PC-9 (cell line): ENCODE results near the gene PODXL2. TPM values are rescaled to one million over a fixed set of nuclear protein-coding genes. Genes with fewer than 3 reads are reported as not detected.

Experiments
- BruUV-seq: library from RNA; stranded (reverse); fragments of 400-500 nt; replicated peaks from 2 replicates; lab custom pipeline; 2021; lab: Mats Ljungman, UMichigan
- CTCF ChIA-PET: fragments of 300-600 bp; sonication (Branson Sonifier 250); formaldehyde crosslinking; loops from one replicate; lab custom pipeline; 2022; ENCODE audit warnings: antibody characterized with exemption; lab: Charles Lee
- POLR2A ChIA-PET: fragments of 300-600 bp; sonication (Branson Sonifier 250); formaldehyde crosslinking; loops from one replicate; lab custom pipeline; 2022; ENCODE audit warnings: antibody characterized with exemption; ENCODE audit not compliant: unreplicated experiment; lab: Charles Lee
- DNase-seq, 2 experiments: peaks; one replicate each; pipeline versions ENCODE4 v3.0.0 to v3.0.0-alpha.2; 2015 to 2022; ENCODE audit warnings: mixed read lengths in 1 of 2
- H2AFZ ChIP-seq: fragments of 200-600 bp; sonication (generic); 2 replicates; pipeline ENCODE4 v1.8.1; 2017; ENCODE audit warnings: antibody characterized with exemption
- H3F3A ChIP-seq: fragments of 200-600 bp; sonication (generic); 2 replicates; pipeline ENCODE4 v1.8.1; 2017; ENCODE audit warnings: antibody characterized with exemption, mild to moderate bottlenecking, low read depth; ENCODE audit not compliant: insufficient read depth
- H3K27ac ChIP-seq: fragments of 200-600 bp; sonication (generic); 2 replicates; pipeline ENCODE4 v1.6.1; 2016; ENCODE audit warnings: mixed run types
- H3K27me3 ChIP-seq: fragments of 200-600 bp; sonication (generic); 2 replicates; pipeline ENCODE4 v1.6.1; 2016; ENCODE audit warnings: low read depth, mixed run types; ENCODE audit not compliant: insufficient read depth
- H3K36me3 ChIP-seq: fragments of 200-600 bp; sonication (generic); 2 replicates; pipeline ENCODE4 v1.6.1; 2016; ENCODE audit warnings: low read depth, mixed run types
- H3K4me1 ChIP-seq: fragments of 200-600 bp; sonication (generic); replicated peaks from 2 replicates; pipeline ENCODE4 v1.6.1; 2016; ENCODE audit warnings: mixed run types; ENCODE audit not compliant: insufficient read depth
- H3K4me2 ChIP-seq: fragments of 200-600 bp; sonication (generic); 2 replicates; pipeline ENCODE4 v1.6.1; 2017; ENCODE audit warnings: mixed run types
- H3K4me3 ChIP-seq: fragments of 200-600 bp; sonication (generic); 2 replicates; pipeline ENCODE4 v1.6.1; 2016; ENCODE audit warnings: mixed run types
- H3K79me2 ChIP-seq: fragments of 200-600 bp; sonication (generic); 2 replicates; pipeline ENCODE4 v1.6.1; 2017; ENCODE audit warnings: low read depth, mixed run types
- H3K9me2 ChIP-seq: fragments of 200-600 bp; sonication (generic); 2 replicates; pipeline ENCODE4 v1.8.1; 2017; ENCODE audit warnings: mild to moderate bottlenecking; ENCODE audit not compliant: insufficient read depth
- H3K9me3 ChIP-seq: fragments of 200-600 bp; sonication (generic); 2 replicates; pipeline ENCODE4 v1.8.1; 2016; ENCODE audit warnings: low read depth; ENCODE audit not compliant: insufficient read depth
- H4K20me1 ChIP-seq: fragments of 200-600 bp; sonication (generic); 2 replicates; pipeline ENCODE4 v1.8.1; 2017; ENCODE audit not compliant: insufficient read depth
- EZH2 ChIP-seq: fragments of 200-600 bp; sonication (generic); IDR thresholded peaks from 2 replicates; pipeline ENCODE4 v1.8.0; 2017; ENCODE audit warnings: antibody characterized with exemption, low read depth
- intact Hi-C: fragments of 100-400 bp; cut with micrococcal nuclease; formaldehyde crosslinking; loops from one replicate; pipeline ENCODE4 v1.10.0; 2022; ENCODE audit not compliant: unreplicated experiment
- total RNA-seq: library from RNA; stranded (reverse); gene quantifications from 2 replicates; pipeline ENCODE4 v1.2.3, GENCODE V29; 2021
- TF ChIP-seq, protein P1 (sequence below): fragments of 200-600 bp; sonication (generic); conservative IDR thresholded peaks from 2 replicates; pipeline ENCODE4 v1.6.1; 2017; ENCODE audit warnings: mixed run types, antibody characterized with exemption, mild to moderate bottlenecking, moderate library complexity

Gene PODXL2
- total RNA-seq, 1 experiment from 2014 or later = 11.9 TPM

DNA sequence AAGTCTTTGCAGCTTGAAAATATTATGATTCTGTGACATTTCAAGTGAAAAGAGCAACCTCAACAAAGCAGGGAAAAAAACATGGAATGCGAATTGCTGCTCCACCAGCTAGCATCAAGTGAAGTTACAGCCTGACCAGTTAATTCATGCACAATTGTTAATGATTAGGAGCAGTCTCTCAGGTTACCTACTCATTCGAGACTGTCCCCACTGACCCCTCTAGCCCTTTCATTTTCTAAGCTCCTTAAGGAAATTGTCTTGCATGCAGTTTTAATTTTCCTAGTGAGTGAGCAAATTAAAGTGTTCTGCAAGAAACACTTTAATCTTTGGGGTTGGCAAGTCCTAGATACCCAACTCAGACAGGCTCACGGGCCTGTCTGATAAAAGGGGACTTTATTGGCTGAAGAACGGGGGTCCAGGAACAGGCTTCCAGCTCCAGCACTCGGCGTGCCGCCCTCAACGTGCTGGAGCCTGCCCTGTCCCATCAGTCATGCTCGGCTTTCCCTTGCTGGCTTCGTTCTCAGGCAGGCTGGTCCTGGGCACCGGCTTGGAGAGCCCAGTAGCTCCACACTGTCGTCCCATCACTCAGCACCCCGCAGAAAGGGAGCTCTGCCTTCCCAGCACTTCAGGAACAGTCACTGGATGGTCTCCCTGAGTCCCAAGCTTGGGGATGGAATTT is 18.3 kb downstream of the PODXL2 start:
- TF ChIP-seq, protein P1, sequence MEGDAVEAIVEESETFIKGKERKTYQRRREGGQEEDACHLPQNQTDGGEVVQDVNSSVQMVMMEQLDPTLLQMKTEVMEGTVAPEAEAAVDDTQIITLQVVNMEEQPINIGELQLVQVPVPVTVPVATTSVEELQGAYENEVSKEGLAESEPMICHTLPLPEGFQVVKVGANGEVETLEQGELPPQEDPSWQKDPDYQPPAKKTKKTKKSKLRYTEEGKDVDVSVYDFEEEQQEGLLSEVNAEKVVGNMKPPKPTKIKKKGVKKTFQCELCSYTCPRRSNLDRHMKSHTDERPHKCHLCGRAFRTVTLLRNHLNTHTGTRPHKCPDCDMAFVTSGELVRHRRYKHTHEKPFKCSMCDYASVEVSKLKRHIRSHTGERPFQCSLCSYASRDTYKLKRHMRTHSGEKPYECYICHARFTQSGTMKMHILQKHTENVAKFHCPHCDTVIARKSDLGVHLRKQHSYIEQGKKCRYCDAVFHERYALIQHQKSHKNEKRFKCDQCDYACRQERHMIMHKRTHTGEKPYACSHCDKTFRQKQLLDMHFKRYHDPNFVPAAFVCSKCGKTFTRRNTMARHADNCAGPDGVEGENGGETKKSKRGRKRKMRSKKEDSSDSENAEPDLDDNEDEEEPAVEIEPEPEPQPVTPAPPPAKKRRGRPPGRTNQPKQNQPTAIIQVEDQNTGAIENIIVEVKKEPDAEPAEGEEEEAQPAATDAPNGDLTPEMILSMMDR = no peak
- no peak for TF ChIP-seq EZH2
- Histone ChIP-seq H2AFZ (no peak overlapping the region), H3K9me3 (no peaks in the 10 kb centered on the region), H3K27ac (no peak overlapping the region), H3F3A (no peaks in the 10 kb centered on the region), H3K79me2 (no peaks in the 10 kb centered on the region), H3K4me1 (no peaks in the 10 kb centered on the region), H3K4me3 (no peak overlapping the region), H3K27me3 (no peaks in the 10 kb centered on the region), H3K9me2 (no peaks in the 10 kb centered on the region), H3K36me3 (no peaks in the 10 kb centered on the region), H4K20me1 (no peaks in the 10 kb centered on the region), H3K4me2 (no peak overlapping the region)
- no TSS peak for BruUV-seq
- CTCF ChIA-PET = interaction anchor here (0.6 kb wide), 1 partner anchor 18 kb away, joined by 4 read pairs; the partner anchor contains the start of gene PODXL2
- POLR2A ChIA-PET = interaction anchor here (0.5 kb wide), 1 partner anchor 418 kb away, joined by 5 read pairs; no protein-coding TSS in a partner anchor
- intact Hi-C loops = no loop called here
- DNase-seq = no peak

DNA sequence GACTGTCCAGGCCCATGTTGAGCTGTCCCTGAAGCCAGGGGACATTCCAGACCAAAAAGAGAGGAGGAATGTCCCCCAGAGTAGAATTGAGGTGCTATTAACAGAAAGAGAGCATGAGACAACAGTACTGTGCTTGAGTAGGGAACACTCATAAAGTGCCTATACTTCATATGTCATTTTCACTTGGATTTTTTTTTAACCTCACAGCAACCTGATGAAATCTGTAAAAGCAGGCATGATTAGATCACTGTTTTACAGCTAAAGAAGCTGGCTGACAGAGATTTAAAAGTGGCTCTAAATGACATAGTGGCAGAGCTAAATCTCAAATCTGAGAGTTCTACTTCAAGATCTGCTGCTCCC is 18.8 kb downstream of the PODXL2 start:
- no peaks in the 10 kb centered on the region for H4K20me1 ChIP-seq
- H3K9me2 ChIP-seq = no peaks in the 10 kb centered on the region
- H3K4me3 ChIP-seq = no peak overlapping the region
- no peaks in the 10 kb centered on the region for H3K79me2 ChIP-seq
- intact Hi-C loops = no loop called here
- ChIA-PET POLR2A (interaction anchor here (0.5 to 0.7 kb wide), 2 partner anchors 340 to 418 kb away, joined by 3 to 5 read pairs; no protein-coding TSS in a partner anchor), CTCF (interaction anchor here (0.6 kb wide), 1 partner anchor 19 kb away, joined by 4 read pairs; the partner anchor contains the start of gene PODXL2)
- H3K9me3 ChIP-seq = no peaks in the 10 kb centered on the region
- H3K4me1 ChIP-seq = no peaks in the 10 kb centered on the region
- DNase-seq = no peak
- H3F3A ChIP-seq = no peaks in the 10 kb centered on the region
- no peak overlapping the region for H3K4me2 ChIP-seq
- H3K27ac ChIP-seq = no peak overlapping the region
- no peak overlapping the region for H2AFZ ChIP-seq
- no peaks in the 10 kb centered on the region for H3K36me3 ChIP-seq
- no peaks in the 10 kb centered on the region for H3K27me3 ChIP-seq
- no peak for TF ChIP-seq EZH2
- BruUV-seq = no TSS peak

DNA sequence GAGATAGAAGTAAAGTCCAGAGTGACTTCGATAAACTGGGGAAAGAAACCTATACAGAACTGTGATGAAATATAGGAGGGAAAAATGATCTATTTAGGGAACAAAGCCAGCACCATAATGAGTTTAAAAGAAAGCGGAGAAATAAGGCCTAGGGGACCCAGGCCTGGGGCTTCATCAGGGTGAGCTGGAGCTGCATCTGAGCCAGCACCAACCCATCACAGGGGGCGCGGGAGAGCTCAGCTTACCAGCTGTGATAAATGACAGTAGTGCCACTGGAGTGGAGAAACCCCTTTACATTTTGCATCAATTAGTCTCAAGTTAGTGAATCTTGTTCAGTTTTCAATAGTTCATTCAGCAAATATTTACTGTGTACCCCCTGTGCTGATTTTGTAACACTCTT is 21.3 kb downstream of the PODXL2 start:
- intact Hi-C loops = loop anchor here (5.0 kb wide), 1 partner anchor 402 kb away; the partner anchor contains the start of gene SEC61A1
- Histone ChIP-seq H3K79me2 (no peaks in the 10 kb centered on the region), H3K36me3 (no peaks in the 10 kb centered on the region), H3K27me3 (no peaks in the 10 kb centered on the region), H3F3A (peaks cover 2% of the 10 kb centered on the region), H3K9me3 (no peaks in the 10 kb centered on the region), H3K27ac (no peak overlapping the region), H3K4me3 (no peak overlapping the region), H2AFZ (no peak overlapping the region), H3K4me1 (peaks cover 17% of the 10 kb centered on the region), H3K4me2 (no peak overlapping the region), H4K20me1 (no peaks in the 10 kb centered on the region), H3K9me2 (no peaks in the 10 kb centered on the region)
- ChIA-PET CTCF (no interaction called here), POLR2A (no interaction called here)
- no peak for DNase-seq
- BruUV-seq = no TSS peak
- TF ChIP-seq, protein P1 = no peak
- no peak for TF ChIP-seq EZH2
